ENCODE results near the gene KIF6.

The KIF6 gene

DNA sequence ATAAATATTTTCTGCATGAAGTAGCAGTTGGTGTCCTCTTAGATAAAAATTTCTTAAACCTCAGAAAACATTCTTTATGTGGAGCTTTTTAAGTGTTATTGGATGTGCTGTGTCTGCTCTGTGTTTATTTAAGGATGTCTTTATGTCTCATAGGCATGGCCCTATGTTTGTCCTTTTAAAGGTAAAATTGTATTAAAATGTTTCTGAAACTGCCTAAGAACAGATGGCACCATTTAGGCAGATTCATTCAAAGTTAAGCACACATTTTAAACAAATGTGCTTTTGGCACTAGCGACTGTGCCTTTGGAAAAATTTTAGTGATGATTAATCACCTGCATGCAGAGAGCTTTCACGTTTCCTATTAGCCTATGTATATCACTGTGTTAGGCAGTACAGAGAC, 125.2 kb downstream of the KIF6 start:
- Mint-ChIP-seq H3K9me3 (no peaks in the 10 kb centered on the region), H3K27ac (no peak overlapping the region), H3K4me1 (no peaks in the 10 kb centered on the region), H3K4me3 (no peak overlapping the region), H3K27me3 (peaks cover 36% of the 10 kb centered on the region)
- ATAC-seq = no peak
- no peak for DNase-seq

GRCh38 chr6:39599341-39599740, 125.9 kb downstream of the KIF6 start:
- Mint-ChIP-seq H3K4me1 (no peaks in the 10 kb centered on the region), H3K4me3 (no peak overlapping the region), H3K27ac (no peak overlapping the region), H3K9me3 (no peaks in the 10 kb centered on the region), H3K27me3 (peaks cover 36% of the 10 kb centered on the region)
- no peak for DNase-seq
- ATAC-seq = no peak

- DNase-seq (no peak), ATAC-seq (no peak)
- H3K4me3 Mint-ChIP-seq = no peak overlapping the region
- peaks cover 26% of the 10 kb centered on the region for H3K27me3 Mint-ChIP-seq
- no peaks in the 10 kb centered on the region for H3K4me1 Mint-ChIP-seq
- no peaks in the 10 kb centered on the region for H3K9me3 Mint-ChIP-seq
- no peak overlapping the region for H3K27ac Mint-ChIP-seq
These were observed 130.9 kb downstream of the KIF6 start for GRCh38 chr6:39594285-39594684.

DNA sequence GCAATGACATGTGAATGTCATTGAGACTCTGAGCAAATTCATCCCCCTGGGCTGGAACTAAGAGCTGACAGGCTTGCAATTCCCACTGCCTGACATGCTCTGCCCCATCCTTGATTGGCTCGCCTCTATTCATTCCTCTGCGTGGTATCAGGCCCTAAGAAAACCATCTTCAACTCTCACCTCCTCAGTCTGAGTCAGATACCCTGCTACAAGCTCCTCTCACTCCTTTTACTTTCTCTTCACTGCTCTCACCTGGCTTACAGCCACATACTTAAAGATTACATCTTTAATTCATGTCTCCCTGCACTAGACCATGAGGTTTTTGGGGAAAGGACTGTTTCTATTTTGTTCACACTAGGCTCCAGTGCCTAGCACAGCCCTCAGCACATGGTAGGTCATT, 131.6 kb downstream of the KIF6 start:
- no peaks in the 10 kb centered on the region for H3K9me3 Mint-ChIP-seq
- ATAC-seq (no peak), DNase-seq (no peak)
- peaks cover 26% of the 10 kb centered on the region for H3K27me3 Mint-ChIP-seq
- no peak overlapping the region for H3K4me3 Mint-ChIP-seq
- no peaks in the 10 kb centered on the region for H3K4me1 Mint-ChIP-seq
- no peak overlapping the region for H3K27ac Mint-ChIP-seq

GRCh38 chr6:39590871-39591393, 134.3 kb downstream of the KIF6 start:
- Mint-ChIP-seq H3K4me1 (no peaks in the 10 kb centered on the region), H3K9me3 (no peaks in the 10 kb centered on the region), H3K4me3 (no peak overlapping the region), H3K27me3 (peaks cover 18% of the 10 kb centered on the region), H3K27ac (no peak overlapping the region)
- ATAC-seq (no peak), DNase-seq (no peak)

DNA sequence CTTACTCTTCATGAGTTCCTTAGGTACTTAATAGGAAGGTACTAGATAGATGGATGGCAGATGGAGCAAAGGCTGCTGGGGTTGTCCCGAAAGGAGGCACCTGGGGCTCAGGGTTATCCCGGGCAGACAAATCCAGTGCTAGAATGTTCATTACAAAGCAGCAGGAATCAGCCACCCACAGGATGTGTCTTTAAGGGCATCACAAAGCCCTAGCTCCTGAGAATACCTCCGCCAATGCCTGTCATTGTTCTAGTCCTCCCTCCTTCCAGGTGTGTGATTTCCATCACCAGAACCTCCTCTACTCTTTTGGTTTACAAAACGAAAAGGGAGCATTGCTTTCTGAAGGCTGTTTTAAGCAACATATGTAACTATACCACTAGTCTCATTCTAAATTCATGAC, 138.1 kb downstream of the KIF6 start:
- no peak overlapping the region for H3K27ac Mint-ChIP-seq
- no peak for DNase-seq
- no peaks in the 10 kb centered on the region for H3K9me3 Mint-ChIP-seq
- H3K4me1 Mint-ChIP-seq = no peaks in the 10 kb centered on the region
- peaks cover 9% of the 10 kb centered on the region for H3K27me3 Mint-ChIP-seq
- no peak for ATAC-seq
- H3K4me3 Mint-ChIP-seq = no peak overlapping the region

GRCh38 chr6:39585641-39586040, 139.6 kb downstream of the KIF6 start:
- ATAC-seq = no peak
- Mint-ChIP-seq H3K27me3 (peaks cover 9% of the 10 kb centered on the region), H3K4me1 (no peaks in the 10 kb centered on the region)

GRCh38 chr6:39577446-39578165, 147.6 kb downstream of the KIF6 start:
- no peak for ATAC-seq
- DNase-seq = no peak
- Mint-ChIP-seq H3K9me3 (no peaks in the 10 kb centered on the region), H3K4me1 (no peaks in the 10 kb centered on the region), H3K4me3 (no peak overlapping the region), H3K27me3 (peaks cover 16% of the 10 kb centered on the region), H3K27ac (no peak overlapping the region)

More at GRCh38 chr6:39585641-39586040, 139.6 kb downstream of the KIF6 start:
- Mint-ChIP-seq H3K27ac (no peak overlapping the region), H3K4me3 (no peak overlapping the region), H3K9me3 (no peaks in the 10 kb centered on the region)
- no peak for DNase-seq

DNA sequence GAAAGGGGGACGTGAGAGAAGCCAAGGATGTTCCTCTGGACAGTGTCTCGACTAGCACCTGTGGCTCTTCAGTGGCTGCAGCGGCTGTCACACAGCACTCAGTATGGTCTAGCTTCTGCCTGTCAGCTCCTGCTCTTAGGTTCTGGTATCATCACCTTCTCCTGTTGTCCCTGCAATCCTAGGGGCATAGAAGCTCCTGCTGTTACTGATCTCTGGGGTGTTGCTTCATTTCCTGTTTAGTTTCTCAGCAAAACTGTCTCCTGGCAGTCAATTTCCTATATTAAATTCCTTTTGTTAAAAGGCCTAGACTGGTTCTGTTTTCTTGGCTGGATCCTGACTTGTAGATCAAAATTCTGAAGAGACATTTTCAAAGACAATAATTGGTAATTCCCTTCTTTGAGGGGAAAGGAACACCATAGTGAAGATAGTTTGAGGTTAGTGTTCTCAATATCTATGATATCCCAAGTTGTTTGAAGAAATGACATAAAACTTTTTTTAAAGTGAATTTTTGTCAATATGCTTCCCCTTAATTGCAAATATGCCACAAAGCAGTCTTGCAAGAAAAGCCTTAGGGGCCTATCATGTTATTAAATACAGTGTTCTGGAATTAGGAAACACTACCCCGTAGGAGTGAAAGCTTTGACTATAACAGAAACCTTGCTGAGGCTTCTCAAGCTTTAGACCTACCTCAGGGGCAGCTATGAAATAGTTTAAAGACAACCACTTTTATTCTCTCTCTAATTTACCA, 148.5 kb downstream of the KIF6 start:
- ATAC-seq = no peak
- no peaks in the 10 kb centered on the region for H3K4me1 Mint-ChIP-seq
- DNase-seq = no peak

GRCh38 chr6:39574991-39575390, 150.2 kb downstream of the KIF6 start:
- ATAC-seq (no peak), DNase-seq (no peak)
- H3K27ac Mint-ChIP-seq = no peak overlapping the region
- no peak overlapping the region for H3K4me3 Mint-ChIP-seq
- no peaks in the 10 kb centered on the region for H3K9me3 Mint-ChIP-seq
- peaks cover 24% of the 10 kb centered on the region for H3K27me3 Mint-ChIP-seq
- H3K4me1 Mint-ChIP-seq = no peaks in the 10 kb centered on the region

More for the DNA sequence above, 148.5 kb downstream of the KIF6 start:
- no peaks in the 10 kb centered on the region for H3K9me3 Mint-ChIP-seq
- no peak overlapping the region for H3K4me3 Mint-ChIP-seq
- peaks cover 15% of the 10 kb centered on the region for H3K27me3 Mint-ChIP-seq
- H3K27ac Mint-ChIP-seq = peak overlapping the region in 1 of 2 donors; percentile 61

DNA sequence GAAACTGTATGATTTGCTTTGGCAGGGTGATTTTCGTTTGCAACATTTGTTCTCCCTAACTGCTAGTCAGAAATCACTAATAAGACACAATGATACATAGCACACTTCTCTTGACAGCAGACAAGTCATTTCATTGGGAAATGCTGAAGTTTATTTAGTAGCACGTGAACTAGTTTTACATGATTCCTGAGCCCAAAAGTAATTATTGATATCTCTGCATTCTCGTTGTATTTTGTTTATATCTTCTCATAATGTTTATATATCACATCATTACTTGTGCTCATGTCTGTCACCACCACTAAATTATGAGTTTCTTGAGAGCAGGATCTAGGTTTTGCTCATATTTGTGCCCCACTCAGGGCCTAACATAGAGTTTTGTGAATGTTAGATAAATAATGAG, 151.7 kb downstream of the KIF6 start:
- no peak for DNase-seq
- ATAC-seq = no peak
- no peak overlapping the region for H3K4me3 Mint-ChIP-seq
- H3K27me3 Mint-ChIP-seq = peaks cover 24% of the 10 kb centered on the region
- H3K9me3 Mint-ChIP-seq = no peaks in the 10 kb centered on the region
- no peak overlapping the region for H3K27ac Mint-ChIP-seq
- no peaks in the 10 kb centered on the region for H3K4me1 Mint-ChIP-seq

DNA sequence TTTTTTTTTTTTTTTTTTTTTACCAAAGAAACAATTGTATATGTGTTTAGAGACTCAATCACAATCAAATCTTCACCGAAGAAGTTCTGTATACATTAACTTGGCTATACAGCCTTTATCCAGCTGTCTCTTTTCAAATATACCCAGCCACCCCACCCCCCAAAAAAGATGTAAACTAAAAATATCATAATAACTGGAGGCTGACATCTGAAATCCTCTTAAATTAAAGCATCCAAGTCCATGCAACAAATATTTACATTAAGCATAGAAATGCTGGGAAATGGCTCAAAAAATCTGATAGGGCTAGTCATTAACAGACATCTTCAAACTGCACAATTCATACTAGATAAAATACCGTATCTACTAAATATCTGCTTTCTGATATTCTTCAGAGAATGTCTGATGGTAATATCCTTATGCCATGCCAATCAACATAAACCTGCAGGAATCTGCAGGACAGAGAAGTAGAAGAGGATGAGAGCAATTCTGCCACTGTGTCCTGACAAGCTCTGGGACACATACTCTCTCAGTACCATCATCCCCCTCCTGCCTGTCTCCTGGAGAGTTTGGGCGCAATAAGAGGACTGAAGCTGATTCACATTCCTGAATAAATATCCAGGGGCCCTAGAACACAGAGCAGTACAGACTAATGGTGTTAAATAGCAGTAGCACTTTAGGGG, 152.4 kb downstream of the KIF6 start:
- no peak for ATAC-seq
- no peaks in the 10 kb centered on the region for H3K4me1 Mint-ChIP-seq

GRCh38 chr6:39568896-39569295, 156.3 kb downstream of the KIF6 start:
- DNase-seq (no peak), ATAC-seq (no peak)
- Mint-ChIP-seq H3K9me3 (no peaks in the 10 kb centered on the region), H3K4me1 (no peaks in the 10 kb centered on the region), H3K4me3 (no peak overlapping the region), H3K27me3 (peaks cover 9% of the 10 kb centered on the region), H3K27ac (no peak overlapping the region)

More for the DNA sequence above, 152.4 kb downstream of the KIF6 start:
- Mint-ChIP-seq H3K9me3 (no peaks in the 10 kb centered on the region), H3K27me3 (peaks cover 24% of the 10 kb centered on the region), H3K27ac (no peak overlapping the region), H3K4me3 (no peak overlapping the region)
- DNase-seq = no peak

DNA sequence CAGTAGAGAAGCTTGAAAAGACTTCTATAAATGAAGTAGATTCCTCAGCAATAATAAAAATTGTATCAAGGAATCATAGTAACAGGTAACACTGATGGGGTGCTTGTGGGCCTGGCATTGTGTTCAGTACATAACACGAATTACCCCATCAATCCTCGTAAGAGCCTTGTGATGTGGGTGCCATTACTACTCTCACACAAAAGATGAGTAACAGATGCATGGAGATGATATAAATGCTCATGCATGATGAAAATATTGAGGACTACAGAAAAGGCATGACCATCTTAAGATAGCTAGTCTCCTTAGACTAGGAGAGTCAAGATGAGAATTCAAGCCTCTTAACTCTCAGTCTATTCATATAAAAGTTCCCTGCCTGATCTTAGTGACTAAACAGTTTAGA, 158.1 kb downstream of the KIF6 start:
- ATAC-seq = no peak
- no peak for DNase-seq
- H3K27me3 Mint-ChIP-seq = peaks cover 9% of the 10 kb centered on the region
- H3K4me3 Mint-ChIP-seq = no peak overlapping the region
- H3K27ac Mint-ChIP-seq = no peak overlapping the region
- H3K9me3 Mint-ChIP-seq = no peaks in the 10 kb centered on the region
- no peaks in the 10 kb centered on the region for H3K4me1 Mint-ChIP-seq

GRCh38 chr6:39566456-39566855, 158.8 kb downstream of the KIF6 start:
- ATAC-seq (no peak), DNase-seq (no peak)
- Mint-ChIP-seq H3K27me3 (peaks cover 8% of the 10 kb centered on the region), H3K4me1 (no peaks in the 10 kb centered on the region), H3K4me3 (no peak overlapping the region), H3K27ac (no peak overlapping the region), H3K9me3 (no peaks in the 10 kb centered on the region)

- Mint-ChIP-seq H3K9me3 (no peaks in the 10 kb centered on the region), H3K4me3 (no peak overlapping the region), H3K4me1 (no peaks in the 10 kb centered on the region), H3K27ac (no peak overlapping the region), H3K27me3 (peaks cover 3% of the 10 kb centered on the region)
- DNase-seq (no peak), ATAC-seq (no peak)
These were observed 159.3 kb downstream of the KIF6 start for GRCh38 chr6:39565956-39566355.

Measured in stimulated activated naive CD8-positive, alpha-beta T cell treated with anti-CD3 and anti-CD28 coated beads, Interleukin-15, amount 100 ng/mL, for 72 hours (primary cell).